HK-2 (cell line): ENCODE measurements around the gene RARB.

Source experiments
- DNase-seq: peaks from one replicate; pipeline ENCODE4 v3.0.0-alpha.2; 2018; ENCODE audit not compliant: unreplicated experiment

The RARB gene

GRCh38 chr3:25603703-25604102, 175.6 kb downstream of the RARB start:
- no peak for DNase-seq

GRCh38 chr3:25604107-25604805, 176.2 kb downstream of the RARB start:
- DNase-seq: no peak

- no peak for DNase-seq
These were observed 182.1 kb downstream of the RARB start for GRCh38 chr3:25610167-25610566.

- no peak for DNase-seq
These were observed 182.7 kb downstream of the RARB start for GRCh38 chr3:25610779-25611178.

GRCh38 chr3:25611193-25611592, 183.1 kb downstream of the RARB start:
- DNase-seq: no peak

- DNase-seq: no peak
These were observed 190.0 kb downstream of the RARB start for GRCh38 chr3:25618028-25618427.

GRCh38 chr3:25619382-25619781, 191.3 kb downstream of the RARB start:
- DNase-seq: no peak

GRCh38 chr3:25620493-25620892, 192.4 kb downstream of the RARB start:
- DNase-seq: no peak

GRCh38 chr3:25621087-25621486, 193.0 kb downstream of the RARB start:
- DNase-seq: no peak

GRCh38 chr3:25631989-25632388, 203.9 kb downstream of the RARB start:
- DNase-seq: no peak

GRCh38 chr3:25633919-25634318, 205.9 kb downstream of the RARB start:
- DNase-seq: no peak

- DNase-seq: no peak
These were observed 207.0 kb downstream of the RARB start for GRCh38 chr3:25635038-25635437.
